ENCODE measurements around the gene CLCNKB.

GRCh38 chr1:16018308-16018707 is 25.3 kb upstream of the CLCNKB start:
- TF ChIP-seq, protein P1, sequence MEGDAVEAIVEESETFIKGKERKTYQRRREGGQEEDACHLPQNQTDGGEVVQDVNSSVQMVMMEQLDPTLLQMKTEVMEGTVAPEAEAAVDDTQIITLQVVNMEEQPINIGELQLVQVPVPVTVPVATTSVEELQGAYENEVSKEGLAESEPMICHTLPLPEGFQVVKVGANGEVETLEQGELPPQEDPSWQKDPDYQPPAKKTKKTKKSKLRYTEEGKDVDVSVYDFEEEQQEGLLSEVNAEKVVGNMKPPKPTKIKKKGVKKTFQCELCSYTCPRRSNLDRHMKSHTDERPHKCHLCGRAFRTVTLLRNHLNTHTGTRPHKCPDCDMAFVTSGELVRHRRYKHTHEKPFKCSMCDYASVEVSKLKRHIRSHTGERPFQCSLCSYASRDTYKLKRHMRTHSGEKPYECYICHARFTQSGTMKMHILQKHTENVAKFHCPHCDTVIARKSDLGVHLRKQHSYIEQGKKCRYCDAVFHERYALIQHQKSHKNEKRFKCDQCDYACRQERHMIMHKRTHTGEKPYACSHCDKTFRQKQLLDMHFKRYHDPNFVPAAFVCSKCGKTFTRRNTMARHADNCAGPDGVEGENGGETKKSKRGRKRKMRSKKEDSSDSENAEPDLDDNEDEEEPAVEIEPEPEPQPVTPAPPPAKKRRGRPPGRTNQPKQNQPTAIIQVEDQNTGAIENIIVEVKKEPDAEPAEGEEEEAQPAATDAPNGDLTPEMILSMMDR (IDR thresholded peaks at IDR 0.05; ENCODE audit: low read depth, low read length): no peak
- no peak for TF ChIP-seq EZH2phosphoT487 (IDR thresholded peaks at IDR 0.05; ENCODE audit: low read depth)

Measured in OCI-LY3 (cell line).